Choroid plexus epithelial cell (primary cell): ENCODE measurements around the gene ARHGAP23.
A peak's percentile ranks its signal among the peaks of the same experiment; 100 is the strongest.
"Not testable (repeated sequence)": the region's sequence is repeated elsewhere in the genome, so short reads cannot be mapped to it uniquely, and the experiment has no call there.

Experiments used
- DNase-seq: peaks from one replicate; pipeline ENCODE4 v3.0.0-alpha.2; 2010; ENCODE audit warnings: low read depth
- H3K4me3 ChIP-seq: 2 replicates; pipeline ENCODE4 v1.5.1; 2011; ENCODE audit warnings: low read depth, mild to moderate bottlenecking, control low read depth, low read length, moderate library complexity
- TF ChIP-seq, protein P1 (sequence below): conservative IDR thresholded peaks from 2 replicates; pipeline ENCODE4 v1.5.1; 2011; ENCODE audit warnings: low read depth, mild to moderate bottlenecking, control low read depth, inconsistent platforms, low read length, moderate library complexity

The ARHGAP23 gene

DNA sequence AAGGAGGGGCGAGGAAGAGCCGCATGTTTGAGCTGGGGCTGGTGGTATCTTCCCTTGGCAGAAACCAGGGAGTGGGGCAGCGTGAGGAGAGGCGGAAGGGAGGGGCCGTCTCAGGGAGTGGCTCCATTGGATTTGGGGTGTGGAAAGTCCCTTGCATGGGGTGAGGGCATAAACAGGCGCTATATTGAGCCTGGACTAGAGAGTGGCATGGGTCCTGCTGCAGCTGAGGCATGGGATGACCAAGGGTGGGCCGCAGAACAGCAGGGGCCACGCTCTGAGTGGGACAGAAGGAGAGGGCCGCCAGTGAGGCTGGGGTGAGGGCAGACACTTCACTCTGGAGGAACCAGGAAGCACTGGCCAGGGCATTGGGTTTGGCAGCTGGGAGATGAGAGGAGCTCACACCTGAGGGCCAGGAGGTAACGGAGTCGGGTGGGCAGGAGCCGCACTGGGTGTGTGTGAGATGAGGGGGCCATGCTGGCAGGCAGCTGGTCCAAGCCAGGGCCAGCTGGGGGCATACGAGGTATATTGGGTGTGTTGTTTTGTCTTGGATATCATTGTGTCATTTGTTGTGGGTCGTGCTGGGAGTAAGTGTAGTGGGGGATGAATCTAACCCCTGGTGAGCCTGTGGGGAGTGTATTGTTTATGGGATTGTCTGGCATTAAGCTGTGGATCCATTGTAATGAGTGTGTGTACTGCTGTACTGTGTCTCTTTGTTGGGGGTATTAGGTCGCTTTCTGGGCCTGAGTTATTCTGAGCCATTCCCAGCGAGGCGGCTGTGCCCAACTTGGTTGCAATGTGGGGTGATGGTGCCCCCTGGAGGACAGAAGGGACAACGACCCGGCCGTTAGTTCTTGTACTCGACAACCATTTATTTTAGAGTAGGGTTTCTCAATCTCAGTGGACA is 56.2 kb downstream of the ARHGAP23 start:
- TF ChIP-seq, protein P1, sequence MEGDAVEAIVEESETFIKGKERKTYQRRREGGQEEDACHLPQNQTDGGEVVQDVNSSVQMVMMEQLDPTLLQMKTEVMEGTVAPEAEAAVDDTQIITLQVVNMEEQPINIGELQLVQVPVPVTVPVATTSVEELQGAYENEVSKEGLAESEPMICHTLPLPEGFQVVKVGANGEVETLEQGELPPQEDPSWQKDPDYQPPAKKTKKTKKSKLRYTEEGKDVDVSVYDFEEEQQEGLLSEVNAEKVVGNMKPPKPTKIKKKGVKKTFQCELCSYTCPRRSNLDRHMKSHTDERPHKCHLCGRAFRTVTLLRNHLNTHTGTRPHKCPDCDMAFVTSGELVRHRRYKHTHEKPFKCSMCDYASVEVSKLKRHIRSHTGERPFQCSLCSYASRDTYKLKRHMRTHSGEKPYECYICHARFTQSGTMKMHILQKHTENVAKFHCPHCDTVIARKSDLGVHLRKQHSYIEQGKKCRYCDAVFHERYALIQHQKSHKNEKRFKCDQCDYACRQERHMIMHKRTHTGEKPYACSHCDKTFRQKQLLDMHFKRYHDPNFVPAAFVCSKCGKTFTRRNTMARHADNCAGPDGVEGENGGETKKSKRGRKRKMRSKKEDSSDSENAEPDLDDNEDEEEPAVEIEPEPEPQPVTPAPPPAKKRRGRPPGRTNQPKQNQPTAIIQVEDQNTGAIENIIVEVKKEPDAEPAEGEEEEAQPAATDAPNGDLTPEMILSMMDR = peak; percentile 80
- H3K4me3 ChIP-seq = not testable (repeated sequence)
- peak; percentile 74 for DNase-seq

DNA sequence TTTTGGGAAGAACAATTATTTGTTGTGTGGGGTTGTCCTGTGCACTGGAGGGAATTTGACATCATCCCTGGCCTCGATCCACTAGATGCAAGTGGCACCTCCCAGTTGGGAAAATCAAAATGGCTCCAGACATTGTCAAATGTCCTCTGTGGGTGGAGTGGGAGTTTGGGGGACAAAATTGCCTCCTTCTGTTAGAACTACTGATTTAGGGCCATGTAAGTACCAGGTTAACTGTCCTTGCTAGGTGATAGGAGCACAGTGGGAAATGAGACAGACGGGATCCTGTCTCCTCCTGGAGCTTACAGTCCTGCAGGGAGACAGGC is 56.8 kb downstream of the ARHGAP23 start:
- TF ChIP-seq, protein P1 = no peak
- DNase-seq = no peak

DNA sequence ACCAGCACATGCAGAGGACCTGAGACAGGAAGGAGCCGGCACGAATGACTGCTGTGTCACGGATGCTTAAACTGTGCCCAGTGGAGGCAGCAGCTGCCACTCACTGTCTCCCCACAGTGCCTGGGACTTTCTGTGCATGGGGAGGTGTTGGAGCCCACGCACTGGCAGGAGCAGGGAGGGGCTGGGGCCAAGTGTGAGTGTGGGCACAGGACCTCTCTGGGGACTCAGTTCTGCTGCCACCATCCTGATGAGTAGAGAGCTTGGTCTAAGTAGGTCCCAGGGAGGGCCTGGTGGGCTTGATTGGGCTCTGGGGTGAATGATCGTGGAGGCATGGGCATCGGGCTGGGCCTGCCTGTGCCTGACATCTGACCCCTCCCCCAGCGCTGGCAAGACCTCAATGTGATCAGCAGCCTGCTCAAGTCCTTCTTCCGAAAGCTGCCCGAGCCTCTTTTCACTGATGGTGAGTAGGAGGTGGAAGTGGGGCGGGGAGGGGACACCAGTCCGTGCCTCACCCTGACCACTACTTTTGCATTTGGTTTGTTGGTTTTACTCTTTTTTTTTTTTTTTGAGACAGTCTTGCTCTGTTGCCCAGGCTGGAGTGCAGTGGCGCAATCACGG is 57.5 kb downstream of the ARHGAP23 start:
- not testable (repeated sequence) for DNase-seq, H3K4me3 ChIP-seq

More for the DNA sequence above, 56.8 kb downstream of the ARHGAP23 start:
- no peak overlapping the region for H3K4me3 ChIP-seq

DNA sequence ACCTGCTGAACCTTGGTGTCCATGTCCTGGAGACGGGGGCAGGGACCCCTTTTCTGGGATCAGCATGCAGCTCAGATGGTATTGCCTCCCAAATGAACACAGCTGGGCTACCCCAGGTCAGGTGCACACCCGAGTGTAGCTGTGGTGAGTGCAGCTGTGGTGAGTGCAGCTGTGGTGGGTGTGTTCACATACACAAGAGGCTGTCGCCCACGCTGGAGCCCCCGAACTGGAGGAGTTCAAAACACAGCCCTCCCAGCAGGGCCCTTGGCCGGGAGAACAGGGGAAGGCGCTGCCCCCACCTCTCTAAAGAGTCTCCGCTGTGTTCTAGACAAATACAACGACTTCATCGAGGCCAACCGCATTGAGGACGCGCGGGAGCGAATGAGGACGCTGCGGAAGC is 61.5 kb downstream of the ARHGAP23 start:
- not testable (repeated sequence) for DNase-seq, H3K4me3 ChIP-seq

DNA sequence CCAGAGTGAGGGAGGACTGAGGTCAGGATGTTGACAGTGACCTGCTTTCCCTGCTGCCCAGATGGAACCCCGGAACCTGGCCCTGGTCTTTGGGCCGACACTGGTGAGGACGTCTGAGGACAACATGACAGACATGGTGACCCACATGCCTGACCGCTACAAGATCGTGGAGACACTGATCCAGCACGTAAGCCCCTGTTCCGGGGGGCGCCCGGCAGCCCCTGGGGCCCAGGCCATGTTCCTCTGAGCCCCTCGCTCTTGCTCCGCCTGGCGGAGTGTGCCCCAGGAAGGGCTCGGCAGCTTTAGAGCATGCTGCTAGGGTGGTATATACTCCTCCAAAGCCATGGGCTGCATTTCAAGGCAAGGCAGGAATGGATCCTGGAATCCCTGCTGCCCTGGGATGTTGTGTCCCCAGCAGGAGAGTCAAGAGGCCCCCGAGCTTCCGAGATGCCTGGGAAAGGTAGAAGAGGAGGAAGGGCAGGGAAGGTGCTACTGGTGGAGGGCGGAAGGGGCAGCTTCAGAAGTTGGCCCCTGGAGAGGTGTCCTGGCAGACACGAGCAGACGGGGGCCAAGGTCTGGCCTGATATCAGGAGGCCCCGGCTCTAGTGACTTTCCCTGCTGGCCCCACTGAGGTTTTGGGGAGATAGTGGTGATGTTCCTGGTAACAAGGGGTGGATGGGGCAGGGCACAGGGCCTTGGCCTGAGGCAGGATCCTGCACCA is 63.2 kb downstream of the ARHGAP23 start:
- not testable (repeated sequence) for DNase-seq, H3K4me3 ChIP-seq

DNA sequence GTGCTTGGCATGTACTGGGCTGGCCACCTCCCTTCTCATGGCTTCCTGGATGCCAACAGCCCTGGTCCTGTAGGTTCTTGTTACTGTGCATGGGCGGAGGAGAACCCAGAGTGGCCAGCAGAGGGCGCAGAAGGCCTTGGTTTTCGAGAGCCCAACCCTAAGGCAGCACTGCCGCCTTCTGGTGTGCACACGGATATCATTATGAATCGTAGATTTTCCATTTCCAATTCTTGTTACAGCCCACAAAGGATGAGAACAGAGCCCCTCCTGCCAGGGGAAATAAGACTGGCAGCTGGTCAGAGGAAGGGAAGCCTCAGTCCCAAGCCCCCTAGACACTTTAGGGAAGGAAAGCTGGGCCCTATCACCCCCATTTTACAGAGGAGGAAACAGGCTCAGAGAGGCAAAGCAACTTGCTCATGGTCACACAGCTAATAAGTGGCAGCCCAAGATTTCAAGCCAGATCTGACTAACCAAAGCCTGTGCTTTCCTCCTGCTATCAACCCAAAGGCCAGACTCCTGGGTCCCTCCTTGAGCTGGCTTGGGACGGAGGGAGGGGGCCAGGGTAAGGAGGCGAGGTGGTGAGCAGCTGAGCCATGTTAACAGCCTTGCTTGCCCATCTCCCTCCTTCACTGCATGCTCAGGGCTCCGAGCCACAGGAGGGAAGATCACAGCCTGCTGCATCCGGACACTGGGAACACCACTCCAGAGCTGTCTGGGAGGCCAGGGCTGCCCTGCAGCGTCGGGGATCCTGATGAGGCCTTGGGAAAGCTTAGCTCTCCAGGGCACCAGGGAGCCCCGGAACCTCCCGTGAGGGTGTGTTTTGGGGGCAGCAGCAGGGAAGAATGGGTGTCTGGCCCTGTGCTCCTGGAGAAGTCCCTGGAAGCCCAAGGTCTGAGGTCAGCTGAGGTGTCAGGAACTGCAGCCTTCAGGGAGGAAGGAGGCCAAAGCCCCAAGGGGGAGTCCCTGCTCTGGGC is 64.1 kb downstream of the ARHGAP23 start:
- TF ChIP-seq, protein P1 = peak; percentile 73
- not testable (repeated sequence) for H3K4me3 ChIP-seq
- peak; percentile 93 for DNase-seq

DNA sequence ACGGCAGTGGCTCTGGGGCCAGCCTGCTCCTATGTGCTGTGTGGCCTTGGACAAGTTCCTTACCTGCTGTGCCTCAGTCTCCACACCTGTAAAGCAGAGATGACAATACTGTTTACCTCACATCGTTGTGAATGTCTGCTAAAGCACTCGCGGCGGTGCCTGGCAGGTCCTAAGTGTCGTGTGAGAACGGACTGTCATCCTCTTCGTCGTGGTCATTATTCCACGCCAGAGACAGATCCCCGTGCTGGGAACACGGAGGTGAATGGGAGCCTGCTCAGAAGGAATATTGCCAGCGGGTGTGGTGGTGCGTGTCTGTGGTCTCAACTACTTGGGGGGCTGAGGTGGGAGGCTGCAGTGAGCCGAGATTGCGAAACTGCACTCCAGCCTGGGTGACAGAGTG is 65.9 kb downstream of the ARHGAP23 start:
- not testable (repeated sequence) for H3K4me3 ChIP-seq, DNase-seq

DNA sequence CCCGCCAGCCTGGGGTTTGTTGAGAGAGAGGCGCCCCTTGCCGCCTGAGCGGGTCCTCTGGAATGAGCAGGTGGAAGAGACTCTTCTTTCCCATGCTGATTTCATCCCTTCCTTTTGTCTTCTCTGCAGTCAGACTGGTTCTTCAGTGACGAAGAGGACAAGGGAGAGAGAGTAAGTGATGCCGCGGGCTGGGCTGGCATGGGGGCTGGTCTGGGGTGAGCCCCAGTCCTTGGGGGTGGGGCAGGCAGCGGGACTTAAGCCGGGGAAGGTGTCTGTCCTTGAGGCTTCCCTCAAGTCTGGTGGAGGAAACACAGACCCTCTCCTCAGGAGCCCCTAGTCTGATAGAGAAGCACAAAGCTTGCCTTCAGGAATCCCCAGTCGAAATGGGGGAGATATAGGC is 69.4 kb downstream of the ARHGAP23 start:
- not testable (repeated sequence) for DNase-seq, H3K4me3 ChIP-seq

DNA sequence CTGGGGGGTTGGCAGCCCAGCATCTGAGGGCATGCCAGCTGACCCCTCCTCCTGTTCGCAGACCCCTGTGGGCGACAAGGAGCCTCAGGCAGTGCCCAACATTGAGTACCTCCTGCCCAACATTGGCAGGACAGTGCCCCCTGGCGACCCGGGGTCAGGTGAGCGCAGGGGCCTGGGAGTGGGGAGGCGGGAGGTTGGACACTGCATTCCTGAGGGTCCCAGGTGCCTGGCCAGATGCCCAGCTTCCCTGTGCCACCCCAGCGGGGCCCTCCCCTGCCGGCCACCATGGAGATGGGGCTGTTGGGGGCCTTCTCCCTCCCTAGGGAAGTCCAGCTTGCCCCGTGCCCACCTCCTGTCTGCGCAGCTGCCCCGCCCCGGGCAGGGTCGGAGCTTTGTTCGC is 70.1 kb downstream of the ARHGAP23 start:
- DNase-seq = no peak
- TF ChIP-seq, protein P1 = no peak
- no peak overlapping the region for H3K4me3 ChIP-seq

DNA sequence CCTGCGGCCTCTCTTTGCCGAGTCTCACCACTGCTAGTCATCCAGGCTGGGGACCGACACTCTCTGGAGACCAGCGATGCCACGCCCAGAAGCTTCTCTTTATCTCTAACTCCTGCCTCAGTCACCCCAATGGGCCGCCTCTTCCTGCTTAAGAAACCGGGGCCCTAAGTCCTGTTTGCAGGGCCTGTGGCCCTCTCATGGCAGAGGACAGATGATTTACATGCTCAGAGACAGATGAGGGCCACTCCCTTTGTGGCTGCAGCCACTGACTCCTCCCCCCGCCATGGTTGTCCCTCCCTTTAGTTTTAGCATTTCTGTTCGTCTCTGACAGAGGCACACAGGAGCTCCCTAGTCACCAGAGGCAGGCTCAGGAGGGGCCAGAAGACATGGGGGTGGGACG is 71.0 kb downstream of the ARHGAP23 start:
- DNase-seq, H3K4me3 ChIP-seq: not testable (repeated sequence)

DNA sequence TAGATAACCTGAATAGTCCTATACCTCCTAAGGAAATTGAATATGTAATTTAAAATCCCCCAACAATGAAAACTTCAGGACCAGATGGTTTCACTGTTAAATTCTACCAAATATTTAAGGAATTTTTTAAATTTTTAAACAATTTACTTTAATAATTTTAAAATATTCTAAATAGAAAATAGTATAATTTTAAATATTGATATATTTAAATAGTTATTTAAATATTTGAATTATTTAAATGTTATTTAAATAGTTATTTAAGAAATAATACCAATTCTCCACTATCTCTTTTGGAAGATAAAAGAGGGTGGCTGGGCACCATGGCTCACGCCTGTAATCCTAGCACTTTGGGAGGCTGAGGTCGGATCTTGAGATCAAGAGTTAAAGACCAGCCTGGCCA is 73.5 kb downstream of the ARHGAP23 start:
- DNase-seq, H3K4me3 ChIP-seq: not testable (repeated sequence)

DNA sequence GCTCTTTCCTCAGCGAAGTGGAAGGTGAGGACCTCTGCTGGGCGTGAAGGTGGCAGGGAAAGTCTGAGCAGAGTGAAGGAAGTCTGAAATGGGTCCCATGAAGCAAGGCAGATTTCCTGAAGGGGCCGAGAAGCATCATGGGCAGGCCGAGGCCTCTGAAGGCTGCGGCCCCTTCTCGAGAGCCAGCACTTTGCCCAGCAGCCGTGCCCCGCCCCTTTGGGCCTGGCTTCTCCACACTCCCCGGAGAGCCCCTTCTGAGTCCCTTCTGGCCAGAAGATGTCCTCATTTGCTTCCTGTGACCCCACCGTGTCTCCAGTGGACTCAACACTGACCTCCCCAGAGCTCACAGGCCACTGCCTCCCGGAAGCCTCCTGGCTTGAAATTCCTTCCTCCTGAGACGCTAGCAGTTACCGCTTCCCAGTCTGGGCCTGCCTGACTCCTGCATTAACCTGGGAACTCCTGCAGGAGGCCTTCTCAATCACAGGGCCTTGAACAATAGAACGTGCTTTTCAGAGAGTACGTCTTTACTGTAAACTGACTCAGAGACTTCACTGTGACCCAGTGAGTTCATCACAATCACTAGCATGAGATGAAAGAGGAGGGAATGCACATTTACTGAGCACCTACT is 75.1 kb downstream of the ARHGAP23 start:
- not testable (repeated sequence) for H3K4me3 ChIP-seq
- peak; percentile 13 for DNase-seq
